ENCODE measurements around the gene ARFGEF2.
"Not testable (repeated sequence)": the region's sequence is repeated elsewhere in the genome, so short reads cannot be mapped to it uniquely, and the experiment has no call there.

Gene ARFGEF2

GRCh38 chr20:49006446-49006980, 85.0 kb downstream of the ARFGEF2 start:
- DNase-seq: no peak

DNA sequence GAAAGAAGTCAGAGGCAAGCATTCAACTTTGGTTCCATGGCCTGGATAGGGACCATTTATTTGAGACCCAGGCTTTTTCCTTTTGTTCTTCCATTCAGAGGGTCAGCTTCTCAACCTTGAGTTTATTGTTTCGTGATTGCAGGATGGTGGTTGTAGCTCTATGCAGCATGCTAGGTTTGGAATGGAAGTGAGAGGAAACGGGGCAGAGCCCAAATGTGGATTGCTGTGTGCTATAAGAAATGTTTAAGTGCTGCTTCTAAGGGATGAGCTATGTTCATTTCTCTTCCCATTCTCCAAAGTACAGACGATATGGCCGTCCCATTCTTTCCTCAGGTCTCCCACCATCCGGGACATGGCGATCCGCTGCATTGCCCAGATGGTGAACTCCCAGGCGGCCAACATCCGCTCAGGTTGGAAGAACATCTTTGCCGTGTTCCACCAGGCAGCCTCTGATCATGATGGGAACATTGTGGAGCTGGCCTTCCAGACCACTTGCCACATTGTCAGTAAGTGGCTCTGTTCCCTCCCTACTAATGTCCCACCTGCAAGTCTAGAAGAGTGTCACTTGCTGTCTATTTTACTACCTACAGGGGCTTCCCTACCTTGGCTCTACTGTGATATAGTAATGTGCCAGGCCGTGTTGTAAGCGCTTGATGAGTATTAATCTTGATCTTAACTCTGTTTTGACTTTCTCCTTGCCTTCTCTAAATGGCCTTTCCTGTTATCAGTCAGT, 88.6 kb downstream of the ARFGEF2 start:
- no peak for DNase-seq

- no peak for DNase-seq
These were observed 102.7 kb downstream of the ARFGEF2 start for GRCh38 chr20:49024220-49024619.

GRCh38 chr20:49028177-49028576, 106.7 kb downstream of the ARFGEF2 start:
- not testable (repeated sequence) for DNase-seq

GRCh38 chr20:49028684-49029083, 107.2 kb downstream of the ARFGEF2 start:
- DNase-seq: peak; percentile 60

- no peak for DNase-seq
These were observed 107.7 kb downstream of the ARFGEF2 start for GRCh38 chr20:49029203-49029602.

DNA sequence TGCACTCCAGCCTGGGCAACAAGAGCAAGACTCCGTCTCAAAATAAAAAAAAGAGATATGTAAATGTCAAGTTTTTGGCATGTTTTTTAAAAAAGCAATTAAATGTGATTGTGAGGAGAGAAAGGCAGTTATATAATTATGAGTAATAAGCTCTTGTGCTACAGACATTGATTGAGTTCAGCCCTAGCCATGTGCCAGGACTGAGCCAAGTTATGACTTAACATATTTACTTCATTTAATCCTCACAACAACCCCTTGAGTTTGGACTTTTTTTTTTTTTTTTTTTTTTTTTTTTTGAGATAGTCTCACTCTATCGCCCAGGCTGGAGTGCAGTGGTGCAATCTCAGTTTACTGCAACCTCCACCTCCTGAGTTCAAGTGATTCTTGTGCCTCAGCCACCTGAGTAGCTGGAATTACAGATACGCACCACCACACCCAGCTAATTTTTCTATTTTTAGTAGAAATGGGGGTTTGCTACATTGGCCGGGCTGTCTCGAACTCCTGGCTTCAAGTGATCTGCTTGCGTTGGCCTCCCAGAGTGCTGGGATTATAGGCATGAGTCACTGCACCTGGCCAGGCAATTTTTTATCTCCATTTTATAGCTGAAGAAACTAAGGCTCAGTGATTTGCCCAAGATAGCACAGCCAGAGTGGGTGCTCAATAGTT, 109.6 kb downstream of the ARFGEF2 start:
- no peak for DNase-seq

DNA sequence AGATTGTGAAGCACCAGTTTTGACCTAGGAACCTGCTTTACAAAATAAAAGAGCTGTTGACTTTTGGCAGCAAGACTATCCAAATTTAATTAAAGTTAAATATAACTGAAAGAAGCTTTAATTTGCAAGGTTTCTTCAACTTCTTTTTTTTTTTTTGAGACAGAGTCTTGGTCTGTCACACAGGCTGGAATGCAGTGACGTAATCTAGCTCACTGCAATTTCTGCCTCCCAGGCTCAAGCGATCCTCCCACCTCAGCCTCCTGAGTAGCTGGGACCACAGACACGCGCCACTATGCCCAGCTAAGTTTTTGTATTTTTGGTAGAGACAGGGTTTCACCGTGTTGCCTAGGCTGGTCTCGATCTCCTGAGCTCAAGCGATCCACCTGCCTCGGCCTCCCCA, 110.9 kb downstream of the ARFGEF2 start:
- no peak for DNase-seq

DNA sequence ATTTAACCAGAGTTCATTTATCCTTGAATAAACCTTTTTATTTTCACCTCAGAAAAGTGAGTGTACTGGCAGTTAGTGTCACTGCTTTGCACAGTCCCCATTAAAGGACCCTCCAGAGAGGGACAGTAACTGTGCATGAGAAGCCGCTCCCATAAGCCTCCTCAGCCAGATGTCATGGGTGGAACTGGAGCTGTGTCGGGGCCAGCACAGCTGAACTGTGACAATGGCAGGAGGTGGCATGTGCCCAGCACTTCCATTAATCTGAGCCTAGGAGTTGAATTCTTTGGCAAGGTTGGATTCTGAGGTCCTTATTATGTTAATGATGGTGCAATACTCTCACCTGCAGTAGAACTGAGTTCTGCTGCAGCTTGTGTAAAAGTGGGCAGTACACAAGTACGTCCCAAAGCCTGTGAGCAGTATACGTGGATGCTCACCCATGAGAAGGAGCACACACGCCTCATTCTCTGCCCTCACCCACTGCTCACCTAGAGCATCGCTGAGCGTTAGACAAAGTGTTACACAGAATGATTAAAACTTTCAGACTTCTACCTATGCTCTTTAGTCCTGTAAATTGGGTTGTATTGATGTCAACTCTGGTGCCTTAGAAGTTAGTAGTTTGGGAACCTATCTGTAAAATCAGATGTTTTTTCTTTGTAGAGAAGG, 112.7 kb downstream of the ARFGEF2 start:
- DNase-seq: no peak

- DNase-seq: no peak
These were observed 116.5 kb downstream of the ARFGEF2 start for GRCh38 chr20:49037962-49038387.

DNA sequence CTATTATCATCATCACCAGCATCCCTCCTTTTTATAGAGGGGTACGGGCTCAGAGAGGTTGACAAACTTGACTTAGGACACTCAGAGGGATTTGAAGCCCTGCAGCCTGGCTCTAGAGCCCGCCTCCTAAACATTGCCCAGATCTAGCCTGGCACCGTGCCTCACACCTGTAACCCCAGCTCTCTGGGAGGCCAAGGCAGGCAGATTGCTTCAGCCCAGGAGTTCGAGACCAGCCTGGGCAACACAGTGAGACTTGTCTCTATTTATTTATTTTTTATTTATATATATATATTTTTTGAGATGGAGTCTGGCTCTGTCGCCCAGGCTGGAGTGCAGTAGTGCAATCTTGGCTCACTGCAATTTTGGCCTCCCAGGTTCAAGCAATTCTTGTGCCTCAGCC, 118.3 kb downstream of the ARFGEF2 start:
- no peak for DNase-seq

DNA sequence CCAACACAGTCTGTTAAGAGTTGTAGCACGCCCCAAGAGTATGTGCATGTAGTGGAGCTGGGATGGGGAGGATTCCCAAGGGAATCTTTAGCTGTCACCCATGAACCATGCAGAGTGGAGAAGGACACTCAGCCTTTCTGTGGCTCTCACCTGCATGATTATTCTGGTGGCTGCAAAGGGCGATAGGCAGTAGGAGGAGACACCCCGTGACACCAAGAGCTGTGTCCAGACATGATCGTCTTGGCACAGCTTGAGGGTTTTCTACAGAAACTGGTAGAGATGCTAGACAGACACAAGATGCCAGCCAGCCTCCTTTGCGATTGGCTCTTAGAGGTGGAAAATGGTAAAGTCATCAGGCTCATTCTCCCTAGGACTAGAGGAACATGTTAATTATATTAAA, 121.5 kb downstream of the ARFGEF2 start:
- DNase-seq: no peak

- DNase-seq: no peak
These were observed 124.1 kb downstream of the ARFGEF2 start for GRCh38 chr20:49045440-49046086.

DNA sequence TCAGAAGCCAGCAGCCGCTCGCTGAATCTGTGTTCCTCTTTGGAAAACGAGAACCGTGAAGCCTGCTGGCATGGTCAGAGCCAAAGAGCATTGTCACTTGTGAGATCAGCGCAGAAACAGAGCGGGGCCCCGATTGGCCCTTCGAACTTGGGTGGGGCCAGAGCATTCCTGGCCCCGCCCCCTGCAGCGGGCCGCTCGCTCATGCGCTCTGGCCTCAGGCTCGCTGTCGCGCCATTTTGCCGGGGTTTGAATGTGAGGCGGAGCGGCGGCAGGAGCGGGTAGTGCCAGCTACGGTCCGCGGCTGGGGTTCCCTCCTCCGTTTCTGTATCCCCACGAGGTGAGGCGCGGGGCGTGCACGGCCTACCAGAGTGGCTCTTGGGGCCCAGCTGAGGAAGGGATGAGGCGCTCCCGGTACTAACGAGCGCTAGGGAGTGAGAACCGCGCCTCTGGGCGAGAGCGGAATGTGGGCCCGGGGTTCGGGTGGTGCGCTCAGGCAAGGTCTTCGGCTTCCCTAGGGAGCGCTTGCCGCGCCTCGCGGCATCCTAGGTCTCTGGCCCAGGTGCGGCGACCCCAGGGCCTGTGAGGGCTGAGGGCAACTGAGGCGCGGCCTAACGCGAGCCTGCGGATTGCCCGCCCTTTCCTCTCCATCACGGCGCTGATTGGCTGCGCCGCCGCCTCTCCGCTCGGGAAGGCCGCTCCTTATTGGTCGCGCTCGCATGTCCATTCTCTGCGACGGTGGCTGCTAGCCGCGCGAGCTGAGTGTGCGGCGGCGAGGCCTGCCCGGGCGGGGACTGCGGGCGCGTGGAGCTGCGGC, 124.8 kb downstream of the ARFGEF2 start, which contains the start of gene CSE1L:
Gene CSE1L (plus strand): TSS at position 226 of the 814 bp plus-strand sequence. CDS start 12,152 bp downstream, outside the sequence.
- peak; percentile 97 for DNase-seq

DNA sequence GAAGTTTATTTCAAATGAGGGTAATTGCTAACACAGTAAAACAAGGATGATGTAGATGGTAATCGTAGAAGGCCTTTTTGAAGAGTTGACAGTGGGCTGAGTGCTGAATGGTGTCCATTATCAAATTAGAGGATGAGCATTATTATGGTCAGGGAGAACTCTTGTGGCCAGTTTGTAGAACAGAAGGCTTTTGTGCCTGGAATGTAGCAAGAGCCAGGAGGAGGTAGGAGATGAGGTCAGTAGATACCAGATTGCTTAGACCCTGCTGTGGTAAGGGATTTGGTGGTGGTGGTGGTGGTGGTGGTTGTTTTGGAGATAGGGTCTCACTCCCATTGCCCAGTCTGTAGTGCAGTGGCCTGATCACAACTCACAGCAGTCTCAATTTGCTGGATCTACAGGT, 130.8 kb downstream of the ARFGEF2 start:
- DNase-seq: peak; percentile 72

- DNase-seq: no peak
These were observed 132.6 kb downstream of the ARFGEF2 start for GRCh38 chr20:49054056-49054643.

DNA sequence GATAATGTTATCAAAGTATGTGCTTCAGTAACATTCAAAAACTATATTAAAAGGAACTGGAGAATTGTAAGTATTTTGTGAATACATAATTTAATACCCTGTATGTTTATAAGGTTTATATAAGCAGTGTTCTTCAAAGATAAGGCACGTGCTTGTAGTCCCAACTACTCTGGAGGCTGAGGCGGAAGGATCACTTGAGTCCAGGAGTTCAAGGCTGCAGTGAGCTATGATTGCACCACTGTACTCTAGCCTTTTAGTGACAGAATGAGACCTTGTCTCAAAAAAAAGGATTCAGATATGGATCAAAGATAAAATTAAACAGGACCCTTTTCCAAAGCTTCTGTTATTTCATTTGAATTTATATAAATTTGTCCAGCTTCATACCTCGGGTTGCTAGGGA, 141.8 kb downstream of the ARFGEF2 start:
- no peak for DNase-seq

DNA sequence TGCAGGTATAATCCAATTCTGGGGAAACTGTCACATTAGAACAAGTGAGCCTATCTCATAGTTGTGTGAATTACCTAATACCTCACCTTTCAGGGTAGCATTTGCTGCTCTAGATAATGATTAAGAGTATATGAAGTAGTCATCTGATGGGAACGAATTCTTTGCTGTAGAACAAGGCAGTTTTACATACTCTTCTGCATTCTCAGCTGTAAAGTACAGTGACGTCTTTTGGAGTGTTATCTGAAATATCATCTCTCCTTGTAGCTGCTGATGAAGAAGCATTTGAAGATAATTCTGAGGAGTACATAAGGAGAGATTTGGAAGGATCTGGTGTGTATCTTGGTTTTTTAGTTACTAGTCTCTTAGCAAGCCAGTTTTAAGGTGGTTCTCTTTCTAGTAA, 153.0 kb downstream of the ARFGEF2 start:
- no peak for DNase-seq

DNA sequence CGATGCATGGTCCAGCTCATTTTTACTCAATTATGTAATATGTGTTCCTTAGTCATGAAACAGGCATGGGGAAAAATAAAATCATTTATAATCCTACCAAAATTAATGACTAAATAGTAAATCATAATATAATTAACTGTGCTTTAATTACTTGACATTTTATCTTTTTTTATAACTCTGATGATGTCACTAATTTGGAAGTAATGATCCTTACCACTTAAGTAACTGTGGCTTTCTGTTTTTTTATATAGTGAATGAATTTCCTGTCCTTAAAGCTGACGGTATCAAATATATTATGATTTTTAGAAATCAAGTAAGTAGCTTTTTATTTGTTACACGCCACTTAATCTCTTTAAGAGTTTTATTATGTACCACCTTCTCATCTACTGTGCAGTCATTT, 156.8 kb downstream of the ARFGEF2 start:
- no peak for DNase-seq

- not testable (repeated sequence) for DNase-seq
These were observed 160.8 kb downstream of the ARFGEF2 start for GRCh38 chr20:49082295-49082694.

All from islet precursor cell (in vitro differentiated cells).